DOHH2 (cell line): ENCODE measurements around the gene IFT25.

ENCODE experiments used
- H3F3A ChIP-seq: fragments of 200-600 bp; sonication (generic), shearing (Covaris generic); 2 replicates; pipeline ENCODE4 v1.6.0; 2016; ENCODE audit warnings: antibody characterized with exemption, mild to moderate bottlenecking; ENCODE audit not compliant: control insufficient read depth, insufficient read depth
- H3K27ac ChIP-seq: fragments of 200-600 bp; sonication (generic); 2 replicates; pipeline ENCODE4 v1.5.1; 2014; ENCODE audit warnings: low read depth, mild to moderate bottlenecking, low read length, moderate library complexity
- H3K27me3 ChIP-seq: fragments of 200-600 bp; sonication (generic); 2 replicates; pipeline ENCODE4 v1.6.1; 2014; ENCODE audit warnings: mild to moderate bottlenecking, low read length, mixed read lengths; ENCODE audit not compliant: control insufficient read depth
- H3K36me3 ChIP-seq: fragments of 200-600 bp; sonication (generic); 2 replicates; pipeline ENCODE4 v1.6.1; 2014; ENCODE audit warnings: mild to moderate bottlenecking, low read length, moderate library complexity, mixed read lengths; ENCODE audit not compliant: control insufficient read depth
- H3K4me1 ChIP-seq: fragments of 200-600 bp; sonication (generic); 2 replicates; pipeline ENCODE4 v1.6.1; 2014; ENCODE audit warnings: mild to moderate bottlenecking, low read length, mixed read lengths; ENCODE audit not compliant: control insufficient read depth
- H3K4me2 ChIP-seq: fragments of 200-600 bp; sonication (generic); 2 replicates; pipeline ENCODE4 v1.6.0; 2014; ENCODE audit warnings: mild to moderate bottlenecking, low read length, moderate library complexity
- H3K4me3 ChIP-seq: fragments of 200-600 bp; sonication (generic); 2 replicates; pipeline ENCODE4 v1.5.1; 2014; ENCODE audit warnings: mild to moderate bottlenecking, low read length, mixed read lengths
- H3K79me2 ChIP-seq: fragments of 200-600 bp; sonication (generic); 2 replicates; pipeline ENCODE4 v1.6.1; 2014; ENCODE audit warnings: mild to moderate bottlenecking, low read length, mixed read lengths; ENCODE audit not compliant: control insufficient read depth
- H3K9me2 ChIP-seq: fragments of 200-600 bp; sonication (generic); replicated peaks from 2 replicates; pipeline ENCODE4 v1.6.1; 2014; ENCODE audit warnings: mild to moderate bottlenecking, low read length, mixed read lengths; ENCODE audit not compliant: control insufficient read depth
- H3K9me3 ChIP-seq: fragments of 200-600 bp; sonication (generic); 2 replicates; pipeline ENCODE4 v1.6.1; 2014; ENCODE audit warnings: antibody characterized with exemption, low read length, mixed read lengths; ENCODE audit not compliant: control insufficient read depth, insufficient read depth
- H4K20me1 ChIP-seq: fragments of 200-600 bp; sonication (generic); 2 replicates; pipeline ENCODE4 v1.6.0; 2014; ENCODE audit warnings: low read depth, mild to moderate bottlenecking, antibody characterized with exemption, low read length, moderate library complexity; ENCODE audit not compliant: control insufficient read depth, insufficient read depth
- CTCF ChIP-seq: fragments of 200-600 bp; sonication (generic); IDR thresholded peaks from one replicate; pipeline ENCODE4 v1.5.1; 2014; ENCODE audit warnings: antibody characterized with exemption, mild to moderate bottlenecking, low read depth, low read length; ENCODE audit not compliant: poor library complexity, severe bottlenecking
- EZH2phosphoT487 ChIP-seq: fragments of 200-600 bp; sonication (generic); IDR thresholded peaks from 2 replicates; pipeline ENCODE4 v1.6.1; 2017; ENCODE audit warnings: borderline replicate concordance, mild to moderate bottlenecking, antibody characterized with exemption, low read length, moderate library complexity, mixed read lengths

The IFT25 gene

GRCh38 chr1:53982034-53982762 is 36.7 kb upstream of the IFT25 start:
- Histone ChIP-seq H3K9me2 (no peaks in the 10 kb centered on the region), H3K27me3 (no peaks in the 10 kb centered on the region), H3K4me2 (no peak overlapping the region), H3K79me2 (no peaks in the 10 kb centered on the region), H3K36me3 (no peaks in the 10 kb centered on the region), H3K4me1 (no peaks in the 10 kb centered on the region), H3K27ac (no peak overlapping the region), H3K4me3 (no peak overlapping the region), H4K20me1 (no peaks in the 10 kb centered on the region; the same call in 1 of the 2 replicates), H3K9me3 (no peaks in the 10 kb centered on the region), H3F3A (no peaks in the 10 kb centered on the region)
- TF ChIP-seq CTCF, result no peak
- TF ChIP-seq EZH2phosphoT487, result no peak

- TF ChIP-seq EZH2phosphoT487 (no peak), CTCF (no peak)
- Histone ChIP-seq H3F3A (no peaks in the 10 kb centered on the region), H3K4me2 (no peak overlapping the region), H3K9me2 (no peaks in the 10 kb centered on the region), H3K79me2 (no peaks in the 10 kb centered on the region), H3K27ac (no peak overlapping the region), H3K9me3 (no peaks in the 10 kb centered on the region), H3K36me3 (no peaks in the 10 kb centered on the region), H3K4me3 (no peak overlapping the region), H4K20me1 (no peaks in the 10 kb centered on the region; the same call in 1 of the 2 replicates), H3K27me3 (no peaks in the 10 kb centered on the region), H3K4me1 (no peaks in the 10 kb centered on the region)
Observed at GRCh38 chr1:53981220-53981619, 35.7 kb upstream of the IFT25 start.

- no peak overlapping the region for H3K27ac ChIP-seq
- no peaks in the 10 kb centered on the region for H3K79me2 ChIP-seq
- H3K9me2 ChIP-seq, result no peaks in the 10 kb centered on the region
- TF ChIP-seq EZH2phosphoT487 (no peak), CTCF (no peak)
- no peaks in the 10 kb centered on the region for H3K27me3 ChIP-seq
- H3F3A ChIP-seq, result no peaks in the 10 kb centered on the region
- no peaks in the 10 kb centered on the region for H3K36me3 ChIP-seq
- H3K4me2 ChIP-seq, result no peak overlapping the region
- no peaks in the 10 kb centered on the region for H3K4me1 ChIP-seq
- no peaks in the 10 kb centered on the region for H3K9me3 ChIP-seq
- no peaks in the 10 kb centered on the region; the same call in 1 of the 2 replicates for H4K20me1 ChIP-seq
- H3K4me3 ChIP-seq, result no peak overlapping the region
Observed at GRCh38 chr1:53979712-53980450, 34.4 kb upstream of the IFT25 start.
